ENCODE data around the gene PKP3.
"Not testable (repeated sequence)": the region's sequence is repeated elsewhere in the genome, so short reads cannot be mapped to it uniquely, and the experiment has no call there.

The PKP3 gene

GRCh38 chr11:392102-392777 is 1.8 kb upstream of the PKP3 start:
- H3K4me1 ChIP-seq (ENCODE audit: control insufficient read depth, insufficient read depth, low read length, unreplicated experiment) = peaks cover 39% of the 10 kb centered on the region
- no peak overlapping the region for H3K27ac ChIP-seq (ENCODE audit: low read depth, low read length)
- H3K27me3 ChIP-seq (ENCODE audit: insufficient read depth, low read length) = no peaks in the 10 kb centered on the region
- H2AFZ ChIP-seq (ENCODE audit: low read length, unreplicated experiment) = no peak overlapping the region
- H3K79me2 ChIP-seq (ENCODE audit: control insufficient read depth, insufficient read depth, low read length, unreplicated experiment) = no peaks in the 10 kb centered on the region
- no peaks in the 10 kb centered on the region for H3K36me3 ChIP-seq (ENCODE audit: insufficient read depth, low read length)
- no peak overlapping the region for H3K4me3 ChIP-seq (ENCODE audit: low read depth, low read length)

DNA sequence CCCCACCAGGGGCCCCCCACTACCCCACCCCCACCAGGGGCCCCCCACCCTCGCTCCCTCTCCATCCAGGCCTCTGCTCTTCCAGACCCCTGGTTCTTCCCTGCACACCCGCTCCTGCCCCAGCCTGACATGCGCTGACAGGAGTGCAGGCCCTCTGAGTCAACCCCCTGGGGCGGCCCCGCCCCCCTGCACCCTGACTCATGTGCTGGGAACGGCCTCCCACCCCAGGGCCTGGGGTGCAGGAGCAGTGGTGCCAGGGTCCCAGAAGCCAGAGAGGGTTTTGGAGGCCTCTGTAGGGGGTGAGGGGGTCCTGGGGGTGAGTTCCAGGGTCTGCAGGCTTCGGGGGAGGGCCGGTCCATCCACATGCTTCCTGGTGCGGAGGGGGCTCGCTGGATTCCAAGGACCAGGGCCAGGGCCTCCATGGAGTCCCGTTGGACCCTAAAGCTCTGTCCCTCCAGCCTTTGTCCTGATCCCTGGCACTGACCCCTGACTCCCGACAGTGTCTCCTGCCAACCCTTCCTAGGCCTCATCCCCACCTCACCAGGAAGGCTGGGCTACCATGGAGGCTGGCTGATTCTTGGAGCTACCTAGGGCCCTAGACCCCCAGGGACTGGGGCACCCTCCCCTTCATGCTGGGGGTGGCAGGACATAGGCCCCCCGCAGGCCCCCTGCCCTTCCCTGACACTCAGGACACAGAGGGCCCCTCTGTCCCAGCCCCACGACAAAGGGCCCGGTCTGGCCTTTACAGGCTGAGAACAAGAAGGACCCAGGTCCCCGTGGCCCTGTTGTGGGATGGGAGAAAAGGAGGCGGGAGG is 583 bp upstream of the PKP3 start:
- H3K27ac ChIP-seq (ENCODE audit: low read depth, low read length) = peak overlapping the region; percentile 30
- H3K79me2 ChIP-seq (ENCODE audit: control insufficient read depth, insufficient read depth, low read length, unreplicated experiment) = no peaks in the 10 kb centered on the region
- no peak overlapping the region for H2AFZ ChIP-seq (ENCODE audit: low read length, unreplicated experiment)
- no peak overlapping the region for H3K4me3 ChIP-seq (ENCODE audit: low read depth, low read length)
- peaks cover 39% of the 10 kb centered on the region for H3K4me1 ChIP-seq (ENCODE audit: control insufficient read depth, insufficient read depth, low read length, unreplicated experiment)
- H3K27me3 ChIP-seq (ENCODE audit: insufficient read depth, low read length) = no peaks in the 10 kb centered on the region
- no peaks in the 10 kb centered on the region for H3K36me3 ChIP-seq (ENCODE audit: insufficient read depth, low read length)

- Histone ChIP-seq H3K27ac (ENCODE audit: low read depth, low read length) (no peak overlapping the region), H3K79me2 (ENCODE audit: control insufficient read depth, insufficient read depth, low read length, unreplicated experiment) (no peaks in the 10 kb centered on the region), H3K36me3 (ENCODE audit: insufficient read depth, low read length) (no peaks in the 10 kb centered on the region), H2AFZ (ENCODE audit: low read length, unreplicated experiment) (no peak overlapping the region), H3K27me3 (ENCODE audit: insufficient read depth, low read length) (no peaks in the 10 kb centered on the region), H3K4me1 (ENCODE audit: control insufficient read depth, insufficient read depth, low read length, unreplicated experiment) (peaks cover 39% of the 10 kb centered on the region), H3K4me3 (ENCODE audit: low read depth, low read length) (no peak overlapping the region)
Measured at GRCh38 chr11:394858-395655, 1.0 kb downstream of the PKP3 start.

GRCh38 chr11:395866-396265 is 1.9 kb downstream of the PKP3 start:
- Histone ChIP-seq H3K27me3 (ENCODE audit: insufficient read depth, low read length) (no peaks in the 10 kb centered on the region), H2AFZ (ENCODE audit: low read length, unreplicated experiment) (no peak overlapping the region), H3K4me3 (ENCODE audit: low read depth, low read length) (no peak overlapping the region)

GRCh38 chr11:396511-396947 is 2.5 kb downstream of the PKP3 start:
- Histone ChIP-seq H3K27ac (ENCODE audit: low read depth, low read length) (no peak overlapping the region), H3K36me3 (ENCODE audit: insufficient read depth, low read length) (no peaks in the 10 kb centered on the region), H3K27me3 (ENCODE audit: insufficient read depth, low read length) (no peaks in the 10 kb centered on the region), H3K79me2 (ENCODE audit: control insufficient read depth, insufficient read depth, low read length, unreplicated experiment) (no peaks in the 10 kb centered on the region), H2AFZ (ENCODE audit: low read length, unreplicated experiment) (peak overlapping the region; percentile 93), H3K4me3 (ENCODE audit: low read depth, low read length) (peak overlapping the region; percentile 76), H3K4me1 (ENCODE audit: control insufficient read depth, insufficient read depth, low read length, unreplicated experiment) (peaks cover 39% of the 10 kb centered on the region)

More at GRCh38 chr11:395866-396265, 1.9 kb downstream of the PKP3 start:
- Histone ChIP-seq H3K79me2 (ENCODE audit: control insufficient read depth, insufficient read depth, low read length, unreplicated experiment) (no peaks in the 10 kb centered on the region), H3K36me3 (ENCODE audit: insufficient read depth, low read length) (no peaks in the 10 kb centered on the region), H3K4me1 (ENCODE audit: control insufficient read depth, insufficient read depth, low read length, unreplicated experiment) (peaks cover 39% of the 10 kb centered on the region), H3K27ac (ENCODE audit: low read depth, low read length) (no peak overlapping the region)

GRCh38 chr11:396948-397548 is 3.0 kb downstream of the PKP3 start:
- Histone ChIP-seq H3K4me1 (ENCODE audit: control insufficient read depth, insufficient read depth, low read length, unreplicated experiment) (peaks cover 39% of the 10 kb centered on the region), H3K27me3 (ENCODE audit: insufficient read depth, low read length) (no peaks in the 10 kb centered on the region), H3K79me2 (ENCODE audit: control insufficient read depth, insufficient read depth, low read length, unreplicated experiment) (no peaks in the 10 kb centered on the region), H3K4me3 (ENCODE audit: low read depth, low read length) (peak overlapping the region; percentile 76), H3K36me3 (ENCODE audit: insufficient read depth, low read length) (no peaks in the 10 kb centered on the region), H2AFZ (ENCODE audit: low read length, unreplicated experiment) (peak overlapping the region; percentile 93), H3K27ac (ENCODE audit: low read depth, low read length) (no peak overlapping the region)

GRCh38 chr11:398826-399225 is 4.8 kb downstream of the PKP3 start:
- H2AFZ ChIP-seq (ENCODE audit: low read length, unreplicated experiment) = no peak overlapping the region
- no peak overlapping the region for H3K27ac ChIP-seq (ENCODE audit: low read depth, low read length)
- no peaks in the 10 kb centered on the region for H3K79me2 ChIP-seq (ENCODE audit: control insufficient read depth, insufficient read depth, low read length, unreplicated experiment)
- no peak overlapping the region for H3K4me3 ChIP-seq (ENCODE audit: low read depth, low read length)
- no peaks in the 10 kb centered on the region for H3K36me3 ChIP-seq (ENCODE audit: insufficient read depth, low read length)
- peaks cover 26% of the 10 kb centered on the region for H3K4me1 ChIP-seq (ENCODE audit: control insufficient read depth, insufficient read depth, low read length, unreplicated experiment)
- H3K27me3 ChIP-seq (ENCODE audit: insufficient read depth, low read length) = no peaks in the 10 kb centered on the region

- no peak overlapping the region for H3K27ac ChIP-seq (ENCODE audit: low read depth, low read length)
- no peak overlapping the region for H2AFZ ChIP-seq (ENCODE audit: low read length, unreplicated experiment)
- no peaks in the 10 kb centered on the region for H3K79me2 ChIP-seq (ENCODE audit: control insufficient read depth, insufficient read depth, low read length, unreplicated experiment)
- H3K4me3 ChIP-seq (ENCODE audit: low read depth, low read length) = no peak overlapping the region
- H3K27me3 ChIP-seq (ENCODE audit: insufficient read depth, low read length) = no peaks in the 10 kb centered on the region
- H3K36me3 ChIP-seq (ENCODE audit: insufficient read depth, low read length) = no peaks in the 10 kb centered on the region
- H3K4me1 ChIP-seq (ENCODE audit: control insufficient read depth, insufficient read depth, low read length, unreplicated experiment) = peaks cover 17% of the 10 kb centered on the region
Measured at GRCh38 chr11:399731-400211, 5.8 kb downstream of the PKP3 start.

- Histone ChIP-seq H3K36me3 (ENCODE audit: insufficient read depth, low read length) (no peaks in the 10 kb centered on the region), H3K27ac (ENCODE audit: low read depth, low read length) (no peak overlapping the region), H3K4me1 (ENCODE audit: control insufficient read depth, insufficient read depth, low read length, unreplicated experiment) (peaks cover 12% of the 10 kb centered on the region), H3K79me2 (ENCODE audit: control insufficient read depth, insufficient read depth, low read length, unreplicated experiment) (no peaks in the 10 kb centered on the region), H3K4me3 (ENCODE audit: low read depth, low read length) (no peak overlapping the region), H3K27me3 (ENCODE audit: insufficient read depth, low read length) (no peaks in the 10 kb centered on the region), H2AFZ (ENCODE audit: low read length, unreplicated experiment) (no peak overlapping the region)
Measured at GRCh38 chr11:400241-400689, 6.3 kb downstream of the PKP3 start.

DNA sequence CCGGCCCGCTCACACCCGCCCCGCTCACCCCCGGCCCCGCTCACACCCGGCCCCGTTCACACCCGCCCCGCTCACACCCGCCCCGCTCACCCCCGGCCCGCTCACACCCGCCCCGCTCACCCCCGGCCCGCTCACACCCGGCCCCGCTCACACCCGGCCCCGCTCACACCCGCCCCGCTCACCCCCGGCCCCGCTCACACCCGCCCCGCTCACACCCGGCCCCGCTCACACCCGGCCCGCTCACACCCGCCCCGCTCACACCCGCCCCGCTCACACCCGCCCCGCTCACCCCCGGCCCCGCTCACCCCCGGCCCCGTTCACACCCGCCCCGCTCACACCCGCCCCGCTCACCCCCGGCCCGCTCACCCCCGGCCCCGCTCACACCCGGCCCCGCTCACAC is 7.2 kb downstream of the PKP3 start:
- not testable (repeated sequence) for H3K27ac ChIP-seq (ENCODE audit: low read depth, low read length); H3K4me3 ChIP-seq (ENCODE audit: low read depth, low read length); H2AFZ ChIP-seq (ENCODE audit: low read length, unreplicated experiment); H3K79me2 ChIP-seq (ENCODE audit: control insufficient read depth, insufficient read depth, low read length, unreplicated experiment); H3K36me3 ChIP-seq (ENCODE audit: insufficient read depth, low read length); H3K4me1 ChIP-seq (ENCODE audit: control insufficient read depth, insufficient read depth, low read length, unreplicated experiment); H3K27me3 ChIP-seq (ENCODE audit: insufficient read depth, low read length)

All from ACC112 (cell line).